ENCODE data around the gene EXOSC9.

DNA sequence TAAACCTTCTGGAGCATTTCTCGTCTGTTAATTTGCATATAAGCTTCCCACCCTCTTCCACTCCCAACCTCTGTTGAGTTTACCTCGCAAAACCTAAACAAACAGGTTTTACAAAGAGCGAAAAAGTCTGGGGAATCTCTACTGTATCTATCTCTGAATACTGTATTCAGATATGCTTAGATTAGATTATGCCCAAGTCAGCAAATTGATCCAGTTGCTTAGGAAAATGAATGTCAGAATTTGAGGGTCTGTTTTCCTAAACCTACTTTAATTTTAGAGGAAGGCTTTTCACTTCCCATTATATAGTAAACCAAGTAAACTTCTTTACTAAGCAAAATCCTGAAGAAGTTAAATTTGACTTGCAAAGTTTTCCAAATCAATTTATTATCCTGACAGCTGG, 15.9 kb downstream of the EXOSC9 start:
- no peak for TF ChIP-seq SUZ12 (IDR thresholded peaks at IDR 0.05; ENCODE audit: extremely low read depth, insufficient read depth, insufficient read length)
- no peak for TF ChIP-seq YY1 (IDR thresholded peaks at IDR 0.05; ENCODE audit: insufficient read depth, insufficient read length)
- TF ChIP-seq ZNF274 (IDR thresholded peaks at IDR 0.05; ENCODE audit: low read depth, low read length), result no peak

Data from NT2/D1 (cell line).